ENCODE results near the gene BORCS5. TPM values are rescaled to one million over a fixed set of nuclear protein-coding genes. Genes with fewer than 3 reads are reported as not detected.
A peak's percentile ranks its signal among the peaks of the same experiment; 100 is the strongest.

BORCS5 gene
- total and polyA plus RNA-seq, 12 donors: 3.6 to 30.1 (median 10.6) TPM

- Histone ChIP-seq H3K4me1 (replicated peaks in 1 of 2) (peaks cover 13 to 72% of the 10 kb centered on the region in 2 donors), H3K36me3 (replicated peaks in 1 of 2) (no peaks in the 10 kb centered on the region), H3K4me3 (no peak overlapping the region), H3K27me3 (no peaks in the 10 kb centered on the region), H3K9me3 (replicated peaks in 1 of 3) (no peaks in the 10 kb centered on the region), H3K27ac (peak overlapping the region in 3 of 5 donors; percentile 36 to 67 (median 62))
- 64 to 76% (median 65%) methylated on average over 3 of the region's 3 CpGs for WGBS, 4 donors
- intact Hi-C loops (cut with DNase I): no loop called here
- no peak for DNase-seq
- TF ChIP-seq POLR2A (IDR thresholded peaks at IDR 0.05): no peak
- TF ChIP-seq, protein P1, sequence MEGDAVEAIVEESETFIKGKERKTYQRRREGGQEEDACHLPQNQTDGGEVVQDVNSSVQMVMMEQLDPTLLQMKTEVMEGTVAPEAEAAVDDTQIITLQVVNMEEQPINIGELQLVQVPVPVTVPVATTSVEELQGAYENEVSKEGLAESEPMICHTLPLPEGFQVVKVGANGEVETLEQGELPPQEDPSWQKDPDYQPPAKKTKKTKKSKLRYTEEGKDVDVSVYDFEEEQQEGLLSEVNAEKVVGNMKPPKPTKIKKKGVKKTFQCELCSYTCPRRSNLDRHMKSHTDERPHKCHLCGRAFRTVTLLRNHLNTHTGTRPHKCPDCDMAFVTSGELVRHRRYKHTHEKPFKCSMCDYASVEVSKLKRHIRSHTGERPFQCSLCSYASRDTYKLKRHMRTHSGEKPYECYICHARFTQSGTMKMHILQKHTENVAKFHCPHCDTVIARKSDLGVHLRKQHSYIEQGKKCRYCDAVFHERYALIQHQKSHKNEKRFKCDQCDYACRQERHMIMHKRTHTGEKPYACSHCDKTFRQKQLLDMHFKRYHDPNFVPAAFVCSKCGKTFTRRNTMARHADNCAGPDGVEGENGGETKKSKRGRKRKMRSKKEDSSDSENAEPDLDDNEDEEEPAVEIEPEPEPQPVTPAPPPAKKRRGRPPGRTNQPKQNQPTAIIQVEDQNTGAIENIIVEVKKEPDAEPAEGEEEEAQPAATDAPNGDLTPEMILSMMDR (IDR thresholded peaks at IDR 0.05): no peak
Observed at GRCh38 chr12:12511021-12511783, 154.3 kb downstream of the BORCS5 start.

DNA sequence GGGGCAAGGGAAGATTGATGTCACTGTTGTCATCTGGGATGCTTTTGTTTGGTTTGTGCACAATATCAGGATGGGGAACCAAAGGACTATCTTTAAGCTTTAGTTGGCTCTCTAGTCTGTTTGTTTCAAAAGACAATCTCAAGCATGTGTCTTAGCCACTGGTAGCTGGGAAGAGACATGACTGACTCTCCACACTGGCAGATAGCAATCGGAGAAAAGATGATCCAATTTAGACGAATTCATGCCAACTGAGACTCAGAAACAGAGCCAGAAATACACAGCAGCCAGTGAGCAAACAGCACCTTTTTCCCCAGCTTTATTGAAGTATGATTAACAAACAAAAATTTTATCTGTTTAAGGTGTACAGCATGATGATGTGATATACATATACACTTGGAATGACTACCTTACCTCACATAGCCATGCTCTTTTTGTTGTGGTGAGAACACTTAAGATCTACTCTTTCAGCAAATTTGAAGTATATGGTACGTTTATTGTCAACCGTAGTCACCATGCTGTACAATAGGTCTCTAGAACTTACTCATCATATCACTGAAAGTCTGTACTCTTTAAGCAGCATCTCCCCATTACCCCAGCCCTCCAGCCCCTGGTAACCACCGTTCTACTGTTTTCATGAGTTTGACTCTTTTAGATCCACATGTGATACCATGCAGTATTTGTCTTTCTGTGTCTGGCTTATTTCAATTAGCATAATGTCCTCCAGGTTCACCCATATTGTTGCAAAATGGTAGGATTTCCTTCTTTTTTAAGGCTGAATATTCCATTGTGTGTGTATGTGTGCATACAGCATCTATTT, 155.2 kb downstream of the BORCS5 start:
- Histone ChIP-seq H3K27ac (peak overlapping the region in 3 of 5 donors; percentile 36 to 67 (median 62)), H3K4me3 (no peak overlapping the region)
- no peak for DNase-seq

DNA sequence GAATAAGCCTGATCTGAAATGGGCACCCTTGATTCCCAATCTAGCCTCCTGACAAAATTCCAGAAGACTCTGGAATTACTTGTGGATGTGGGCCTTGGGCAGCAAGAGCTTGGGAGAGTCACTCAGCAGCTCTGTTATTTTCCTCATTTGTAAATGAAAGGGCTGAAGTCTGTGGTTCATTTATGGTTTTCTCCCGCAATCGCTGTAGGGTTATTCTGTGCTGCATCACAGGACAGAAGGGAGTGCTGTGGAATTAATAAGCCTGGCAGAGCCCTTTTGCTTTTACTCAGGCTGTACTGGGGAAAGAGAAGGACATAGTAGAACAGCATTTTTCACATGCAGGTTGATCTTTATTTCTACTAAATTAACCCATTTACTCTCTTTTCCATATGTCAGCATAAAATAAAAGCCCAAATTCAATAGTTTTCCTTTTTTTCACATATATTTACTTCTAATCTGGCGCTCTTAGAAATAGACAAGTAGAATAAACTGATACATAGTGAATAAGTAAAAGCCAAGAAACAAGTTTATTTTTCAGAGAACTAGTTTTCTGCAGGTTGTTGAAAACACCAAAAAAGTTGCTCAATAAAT, 156.6 kb downstream of the BORCS5 start:
- DNase-seq: no peak
- Histone ChIP-seq H3K27me3 (no peaks in the 10 kb centered on the region), H3K4me1 (replicated peaks in 1 of 2) (peaks cover 0 to 54% of the 10 kb centered on the region in 2 donors), H3K27ac (peak overlapping the region in 2 of 5 donors; percentile 27 to 67), H3K4me3 (no peak overlapping the region), H3K9me3 (replicated peaks in 1 of 3) (no peaks in the 10 kb centered on the region), H3K36me3 (replicated peaks in 1 of 2) (peaks cover 0 to 15% of the 10 kb centered on the region in 2 donors)
- intact Hi-C loops (cut with DNase I): no loop called here
- TF ChIP-seq, protein P1 (IDR thresholded peaks at IDR 0.05): no peak
- TF ChIP-seq POLR2A (IDR thresholded peaks at IDR 0.05): no peak
- WGBS, 4 donors: 84 to 93% (median 92%) methylated on average over 3 of the region's 3 CpGs

More for the DNA sequence above, 155.2 kb downstream of the BORCS5 start:
- TF ChIP-seq, protein P1 (IDR thresholded peaks at IDR 0.05): no peak
- TF ChIP-seq POLR2A (IDR thresholded peaks at IDR 0.05): no peak
- 70 to 76% (median 73%) methylated on average over 5 of the region's 5 CpGs for WGBS, 4 donors
- peaks cover 0 to under 1% of the 10 kb centered on the region in 2 donors for H3K36me3 ChIP-seq (replicated peaks in 1 of 2)
- H3K4me1 ChIP-seq (replicated peaks in 1 of 2): peaks cover 5 to 65% of the 10 kb centered on the region in 2 donors
- intact Hi-C loops (cut with DNase I): no loop called here
- no peaks in the 10 kb centered on the region for H3K9me3 ChIP-seq (replicated peaks in 1 of 3)
- H3K27me3 ChIP-seq: no peaks in the 10 kb centered on the region

- H3K27me3 ChIP-seq: no peaks in the 10 kb centered on the region
- intact Hi-C loops (cut with DNase I): no loop called here
- WGBS, 4 donors: 61 to 75% (median 65%) methylated on average over 3 of the region's 3 CpGs
- H3K36me3 ChIP-seq (replicated peaks in 1 of 2): peaks cover 0 to 30% of the 10 kb centered on the region in 2 donors
- DNase-seq: no peak
- H3K27ac ChIP-seq: peak overlapping the region in 1 of 5 donors; percentile 39
- TF ChIP-seq, protein P1 (IDR thresholded peaks at IDR 0.05): no peak
- TF ChIP-seq POLR2A (IDR thresholded peaks at IDR 0.05): no peak
- H3K4me3 ChIP-seq: no peak overlapping the region
- H3K9me3 ChIP-seq (replicated peaks in 1 of 3): no peaks in the 10 kb centered on the region
- H3K4me1 ChIP-seq (replicated peaks in 1 of 2): peaks cover 0 to 51% of the 10 kb centered on the region in 2 donors
Observed at GRCh38 chr12:12518464-12518845, 161.6 kb downstream of the BORCS5 start.
